Fibroblast of peridontal ligament (primary cell): ENCODE measurements around the gene PTPRS.

ENCODE experiments used
- DNase-seq: peaks from one replicate; pipeline ENCODE4 v3.0.0-alpha.2; 2010; ENCODE audit errors: extremely low read depth

Gene PTPRS

GRCh38 chr19:5355076-5355475 is 14.5 kb upstream of the PTPRS start:
- no peak for DNase-seq

GRCh38 chr19:5354403-5354802 is 13.8 kb upstream of the PTPRS start:
- no peak for DNase-seq

GRCh38 chr19:5352229-5352763 is 11.7 kb upstream of the PTPRS start:
- no peak for DNase-seq

- DNase-seq, result no peak
Measured at GRCh38 chr19:5351731-5352228, 11.2 kb upstream of the PTPRS start.

- no peak for DNase-seq
Measured at GRCh38 chr19:5349041-5349440, 8.4 kb upstream of the PTPRS start.

GRCh38 chr19:5345895-5346386 is 5.3 kb upstream of the PTPRS start:
- DNase-seq, result peak; percentile 15

- DNase-seq, result peak; percentile 22
Measured at GRCh38 chr19:5343848-5344247, 3.2 kb upstream of the PTPRS start.

GRCh38 chr19:5342573-5343201 is 2.1 kb upstream of the PTPRS start:
- peak; percentile 6 for DNase-seq

- no peak for DNase-seq
Measured at GRCh38 chr19:5341981-5342380, 1.4 kb upstream of the PTPRS start.

GRCh38 chr19:5341448-5341820 is 822 bp upstream of the PTPRS start:
- no peak for DNase-seq

GRCh38 chr19:5339950-5340636 is 519 bp downstream of the PTPRS start:
- no peak for DNase-seq

GRCh38 chr19:5339198-5339949 is 1.2 kb downstream of the PTPRS start:
- no peak for DNase-seq

- no peak for DNase-seq
Measured at GRCh38 chr19:5338656-5339197, 1.9 kb downstream of the PTPRS start.

GRCh38 chr19:5337708-5338655 is 2.6 kb downstream of the PTPRS start:
- no peak for DNase-seq

- no peak for DNase-seq
Measured at GRCh38 chr19:5337126-5337525, 3.5 kb downstream of the PTPRS start.

- no peak for DNase-seq
Measured at GRCh38 chr19:5336195-5336965, 4.2 kb downstream of the PTPRS start.

GRCh38 chr19:5335593-5335992 is 5.0 kb downstream of the PTPRS start:
- DNase-seq, result no peak

GRCh38 chr19:5334824-5335500 is 5.7 kb downstream of the PTPRS start:
- DNase-seq, result no peak

GRCh38 chr19:5334366-5334739 is 6.3 kb downstream of the PTPRS start:
- no peak for DNase-seq
